ENCODE measurements around the gene SCART1. TPM values are rescaled to one million over a fixed set of nuclear protein-coding genes. Genes with fewer than 3 reads are reported as not detected.

SCART1 gene
- total RNA-seq, 1 experiment from 2014 or later, result 1.1 TPM

GRCh38 chr10:133448120-133448519 is 5.6 kb upstream of the SCART1 start:
- TF ChIP-seq MYBL2 (CRISPR knock-in tag; IDR thresholded peaks at IDR 0.05) (no peak), ZMAT4 (CRISPR knock-in tag; IDR thresholded peaks at IDR 0.05) (no peak), ERG (CRISPR knock-in tag; IDR thresholded peaks at IDR 0.05) (no peak), ZNF396 (CRISPR knock-in tag; IDR thresholded peaks at IDR 0.05; ENCODE audit: borderline replicate concordance) (no peak), FOXP1 (CRISPR knock-in tag; IDR thresholded peaks at IDR 0.05; ENCODE audit: borderline replicate concordance) (no peak), NFYB (CRISPR knock-in tag; conservative IDR thresholded peaks at IDR 0.05; ENCODE audit: low read depth) (no peak), ZNF317 (CRISPR knock-in tag; IDR thresholded peaks at IDR 0.05; ENCODE audit: borderline replicate concordance, low read depth) (no peak), TEAD4 (CRISPR knock-in tag; IDR thresholded peaks at IDR 0.05) (no peak), JAZF1 (CRISPR knock-in tag; IDR thresholded peaks at IDR 0.05) (no peak), IRF1 (CRISPR knock-in tag; IDR thresholded peaks at IDR 0.05) (no peak), NR3C1 (CRISPR knock-in tag; conservative IDR thresholded peaks at IDR 0.05; ENCODE audit: low read depth) (no peak), ATF6 (CRISPR knock-in tag; IDR thresholded peaks at IDR 0.05) (no peak), HMGXB4 (CRISPR knock-in tag; IDR thresholded peaks at IDR 0.05) (no peak), NR2C2 (CRISPR knock-in tag; IDR thresholded peaks at IDR 0.05) (no peak), ELF4 (CRISPR knock-in tag; IDR thresholded peaks at IDR 0.05; ENCODE audit: low read depth) (no peak), E2F5 (CRISPR knock-in tag; IDR thresholded peaks at IDR 0.05) (no peak), CREB1 (CRISPR knock-in tag; IDR thresholded peaks at IDR 0.05) (no peak), USF1 (CRISPR knock-in tag; IDR thresholded peaks at IDR 0.05) (no peak), OVOL2 (CRISPR knock-in tag; IDR thresholded peaks at IDR 0.05; ENCODE audit: borderline replicate concordance) (no peak), CBFB (CRISPR knock-in tag; IDR thresholded peaks at IDR 0.05; ENCODE audit: low read depth) (no peak)
- H3K36me3 Mint-ChIP-seq, result peaks cover 60% of the 10 kb centered on the region
- H3K4me3 Mint-ChIP-seq, result no peak overlapping the region
- ChIA-PET CTCF (no interaction called here), POLR2A (no interaction called here)
- peaks cover 77% of the 10 kb centered on the region for H3K9me3 Mint-ChIP-seq
- H3K4me1 Mint-ChIP-seq, result no peaks in the 10 kb centered on the region
- ATAC-seq, result no peak
- DNase-seq (ENCODE audit: low spot score), result no peak
- peaks cover 25% of the 10 kb centered on the region for H3K27me3 Mint-ChIP-seq (ENCODE audit: low read depth)
- no peak overlapping the region for H3K27ac Mint-ChIP-seq
